22Rv1 (cell line): ENCODE results near the gene CNTN5.

Source experiments
- ZFX ChIP-seq: fragments of 450-650 bp; IDR thresholded peaks from 2 replicates; pipeline ENCODE4 v1.6.1; 2017; ENCODE audit warnings: antibody characterized with exemption, borderline replicate concordance
- TF ChIP-seq, protein P1 (sequence below): fragments of 450-650 bp; IDR thresholded peaks from 2 replicates; pipeline ENCODE4 v1.5.1; 2017; ENCODE audit warnings: mild to moderate bottlenecking

DNA sequence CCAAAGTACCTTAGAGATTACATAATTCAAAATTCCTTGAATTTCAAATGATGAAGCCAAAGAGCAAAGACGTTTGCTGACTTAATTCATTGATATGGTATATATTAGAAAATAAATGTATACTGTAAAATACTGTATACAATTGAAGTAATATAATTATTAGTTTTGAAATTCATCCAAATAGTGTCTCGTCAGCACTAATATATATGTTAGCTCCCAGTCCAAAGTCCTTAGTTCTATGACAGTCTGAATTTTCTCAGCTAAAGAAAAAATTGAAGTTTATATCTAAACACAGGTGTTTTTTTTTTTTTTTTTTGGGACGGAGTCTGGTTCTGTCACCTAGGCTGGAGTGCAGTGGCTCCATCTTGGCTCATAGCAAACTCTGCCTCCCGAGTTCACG, 431.3 kb downstream of the CNTN5 start:
- TF ChIP-seq, protein P1, sequence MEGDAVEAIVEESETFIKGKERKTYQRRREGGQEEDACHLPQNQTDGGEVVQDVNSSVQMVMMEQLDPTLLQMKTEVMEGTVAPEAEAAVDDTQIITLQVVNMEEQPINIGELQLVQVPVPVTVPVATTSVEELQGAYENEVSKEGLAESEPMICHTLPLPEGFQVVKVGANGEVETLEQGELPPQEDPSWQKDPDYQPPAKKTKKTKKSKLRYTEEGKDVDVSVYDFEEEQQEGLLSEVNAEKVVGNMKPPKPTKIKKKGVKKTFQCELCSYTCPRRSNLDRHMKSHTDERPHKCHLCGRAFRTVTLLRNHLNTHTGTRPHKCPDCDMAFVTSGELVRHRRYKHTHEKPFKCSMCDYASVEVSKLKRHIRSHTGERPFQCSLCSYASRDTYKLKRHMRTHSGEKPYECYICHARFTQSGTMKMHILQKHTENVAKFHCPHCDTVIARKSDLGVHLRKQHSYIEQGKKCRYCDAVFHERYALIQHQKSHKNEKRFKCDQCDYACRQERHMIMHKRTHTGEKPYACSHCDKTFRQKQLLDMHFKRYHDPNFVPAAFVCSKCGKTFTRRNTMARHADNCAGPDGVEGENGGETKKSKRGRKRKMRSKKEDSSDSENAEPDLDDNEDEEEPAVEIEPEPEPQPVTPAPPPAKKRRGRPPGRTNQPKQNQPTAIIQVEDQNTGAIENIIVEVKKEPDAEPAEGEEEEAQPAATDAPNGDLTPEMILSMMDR = no peak
- no peak for TF ChIP-seq ZFX
